HG03521 (cell line): ENCODE data around the gene CAPN2.
"Not testable (repeated sequence)": the region's sequence is repeated elsewhere in the genome, so short reads cannot be mapped to it uniquely, and the experiment has no call there.

Experiments used
- ATAC-seq: cut with Tn5 transposase; IDR thresholded peaks from one replicate; pipeline ENCODE4 v1.9.1; 2021; ENCODE audit warnings: mild to moderate bottlenecking, moderate library complexity; ENCODE audit not compliant: unreplicated experiment

The CAPN2 gene

GRCh38 chr1:223716302-223716862 lies 4.0 kb downstream of the CAPN2 start:
- ATAC-seq: peak; percentile 51

- no peak for ATAC-seq
These were observed 4.8 kb downstream of the CAPN2 start for GRCh38 chr1:223717123-223717522.

GRCh38 chr1:223717695-223718363 lies 5.5 kb downstream of the CAPN2 start:
- no peak for ATAC-seq

GRCh38 chr1:223718850-223719249 lies 6.5 kb downstream of the CAPN2 start:
- no peak for ATAC-seq

- no peak for ATAC-seq
These were observed 8.7 kb downstream of the CAPN2 start for GRCh38 chr1:223720971-223721591.

- no peak for ATAC-seq
These were observed 9.6 kb downstream of the CAPN2 start for GRCh38 chr1:223721658-223722607.

GRCh38 chr1:223723351-223723904 lies 11.1 kb downstream of the CAPN2 start:
- no peak for ATAC-seq

GRCh38 chr1:223724376-223724775 lies 12.0 kb downstream of the CAPN2 start:
- no peak for ATAC-seq

- ATAC-seq: no peak
These were observed 13.2 kb downstream of the CAPN2 start for GRCh38 chr1:223725578-223725977.

GRCh38 chr1:223726380-223727001 lies 14.2 kb downstream of the CAPN2 start:
- peak; percentile 90 for ATAC-seq

GRCh38 chr1:223727541-223727940 lies 15.2 kb downstream of the CAPN2 start:
- no peak for ATAC-seq

GRCh38 chr1:223729906-223730305 lies 17.6 kb downstream of the CAPN2 start:
- ATAC-seq: no peak

GRCh38 chr1:223730479-223731132 lies 18.3 kb downstream of the CAPN2 start:
- no peak for ATAC-seq

GRCh38 chr1:223731133-223731770 lies 18.9 kb downstream of the CAPN2 start:
- no peak for ATAC-seq

GRCh38 chr1:223732993-223733798 lies 20.9 kb downstream of the CAPN2 start:
- ATAC-seq: no peak

- no peak for ATAC-seq
These were observed 21.8 kb downstream of the CAPN2 start for GRCh38 chr1:223733898-223734852.

GRCh38 chr1:223736638-223737037 lies 24.3 kb downstream of the CAPN2 start:
- not testable (repeated sequence) for ATAC-seq

GRCh38 chr1:223737342-223737741 lies 25.0 kb downstream of the CAPN2 start:
- ATAC-seq: no peak
